ENCODE data around the gene PIEZO1.

Gene PIEZO1

GRCh38 chr16:88705076-88705684 is 79.8 kb downstream of the PIEZO1 start:
- Histone ChIP-seq H3K36me3 (ENCODE audit: control insufficient read depth, low read length) (peaks cover 20% of the 10 kb centered on the region), H3K27me3 (ENCODE audit: control insufficient read depth, low read length) (no peaks in the 10 kb centered on the region), H3K27ac (ENCODE audit: low read depth, low read length) (peak overlapping the region; percentile 27), H3K4me3 (ENCODE audit: low read length) (peak overlapping the region; percentile 81), H3F3A (ENCODE audit: control insufficient read depth, insufficient read depth) (peaks cover 15% of the 10 kb centered on the region), H3K79me2 (ENCODE audit: control insufficient read depth, low read length) (peaks cover 88% of the 10 kb centered on the region), H3K9me3 (ENCODE audit: control insufficient read depth, insufficient read depth, low read length) (no peaks in the 10 kb centered on the region), H3K4me1 (ENCODE audit: control insufficient read depth, low read length) (peaks cover 72% of the 10 kb centered on the region), H3K4me2 (ENCODE audit: low read length) (peak overlapping the region; percentile 83), H3K9me2 (replicated peaks; ENCODE audit: control insufficient read depth, low read length) (no peaks in the 10 kb centered on the region), H4K20me1 (ENCODE audit: control insufficient read depth, insufficient read depth, low read depth, low read length) (peaks cover 12% of the 10 kb centered on the region; the same call in 1 of the 2 replicates)
- no peak for TF ChIP-seq EZH2phosphoT487 (IDR thresholded peaks at IDR 0.05; ENCODE audit: borderline replicate concordance, low read length)
- no peak for TF ChIP-seq CTCF (IDR thresholded peaks at IDR 0.05; ENCODE audit: low read depth, low read length, poor library complexity, severe bottlenecking)

- TF ChIP-seq CTCF (IDR thresholded peaks at IDR 0.05; ENCODE audit: low read depth, low read length, poor library complexity, severe bottlenecking) (no peak), EZH2phosphoT487 (IDR thresholded peaks at IDR 0.05; ENCODE audit: borderline replicate concordance, low read length) (no peak)
These were observed 81.3 kb downstream of the PIEZO1 start for GRCh38 chr16:88703486-88704309.

GRCh38 chr16:88702371-88703210 is 82.4 kb downstream of the PIEZO1 start:
- Histone ChIP-seq H3K9me2 (replicated peaks; ENCODE audit: control insufficient read depth, low read length) (no peaks in the 10 kb centered on the region), H3K9me3 (ENCODE audit: control insufficient read depth, insufficient read depth, low read length) (no peaks in the 10 kb centered on the region), H3K27me3 (ENCODE audit: control insufficient read depth, low read length) (no peaks in the 10 kb centered on the region), H3K79me2 (ENCODE audit: control insufficient read depth, low read length) (peaks cover 65% of the 10 kb centered on the region), H4K20me1 (ENCODE audit: control insufficient read depth, insufficient read depth, low read depth, low read length) (peaks cover 12% of the 10 kb centered on the region; the same call in 1 of the 2 replicates), H3K27ac (ENCODE audit: low read depth, low read length) (peak overlapping the region; percentile 29), H3K4me1 (ENCODE audit: control insufficient read depth, low read length) (peaks cover 66% of the 10 kb centered on the region), H3K36me3 (ENCODE audit: control insufficient read depth, low read length) (peaks cover 45% of the 10 kb centered on the region), H3K4me2 (ENCODE audit: low read length) (peak overlapping the region; percentile 83), H3K4me3 (ENCODE audit: low read length) (peak overlapping the region; percentile 81), H3F3A (ENCODE audit: control insufficient read depth, insufficient read depth) (peaks cover 15% of the 10 kb centered on the region)
- TF ChIP-seq CTCF (IDR thresholded peaks at IDR 0.05; ENCODE audit: low read depth, low read length, poor library complexity, severe bottlenecking) (no peak), EZH2phosphoT487 (IDR thresholded peaks at IDR 0.05; ENCODE audit: borderline replicate concordance, low read length) (no peak)

More at GRCh38 chr16:88703486-88704309, 81.3 kb downstream of the PIEZO1 start:
- H4K20me1 ChIP-seq (ENCODE audit: control insufficient read depth, insufficient read depth, low read depth, low read length) = peaks cover 12% of the 10 kb centered on the region; the same call in 1 of the 2 replicates
- peak overlapping the region; percentile 29; the same call in 1 of the 2 replicates for H3K27ac ChIP-seq (ENCODE audit: low read depth, low read length)
- peak overlapping the region; percentile 81 for H3K4me3 ChIP-seq (ENCODE audit: low read length)
- peak overlapping the region; percentile 83 for H3K4me2 ChIP-seq (ENCODE audit: low read length)
- H3K79me2 ChIP-seq (ENCODE audit: control insufficient read depth, low read length) = peaks cover 76% of the 10 kb centered on the region
- no peaks in the 10 kb centered on the region for H3K9me3 ChIP-seq (ENCODE audit: control insufficient read depth, insufficient read depth, low read length)
- H3K36me3 ChIP-seq (ENCODE audit: control insufficient read depth, low read length) = peaks cover 33% of the 10 kb centered on the region
- H3K9me2 ChIP-seq (replicated peaks; ENCODE audit: control insufficient read depth, low read length) = no peaks in the 10 kb centered on the region
- H3K27me3 ChIP-seq (ENCODE audit: control insufficient read depth, low read length) = no peaks in the 10 kb centered on the region
- peaks cover 75% of the 10 kb centered on the region for H3K4me1 ChIP-seq (ENCODE audit: control insufficient read depth, low read length)
- H3F3A ChIP-seq (ENCODE audit: control insufficient read depth, insufficient read depth) = peaks cover 15% of the 10 kb centered on the region

Data from DOHH2 (cell line).